Measurements from ENCODE around the gene ALPL. TPM values are rescaled to one million over a fixed set of nuclear protein-coding genes. Genes with fewer than 3 reads are reported as not detected.

Gene ALPL
- total RNA-seq, 4 donors from 2014 or later = 5.3 to 52.8 (median 16.8) TPM

GRCh38 chr1:21586846-21587601 is 77.8 kb downstream of the ALPL start:
- TF ChIP-seq CTCF (IDR thresholded peaks at IDR 0.05) = no peak
- DNase-seq (ENCODE audit: low spot score) (peak; percentile 56), ATAC-seq (ENCODE audit: low FRiP score) (peak; percentile 72)

- ATAC-seq (ENCODE audit: low FRiP score) (no peak), DNase-seq (ENCODE audit: low spot score) (no peak)
- TF ChIP-seq CTCF (IDR thresholded peaks at IDR 0.05) = no peak
Observed at GRCh38 chr1:21587602-21587953, 78.4 kb downstream of the ALPL start.

- ATAC-seq (ENCODE audit: low FRiP score) = no peak
- no peak for TF ChIP-seq CTCF (IDR thresholded peaks at IDR 0.05)
- no peak for DNase-seq (ENCODE audit: low spot score)
Observed at GRCh38 chr1:21589618-21590017, 80.4 kb downstream of the ALPL start.

GRCh38 chr1:21590126-21590880 is 81.1 kb downstream of the ALPL start:
- ATAC-seq (ENCODE audit: low FRiP score) (no peak), DNase-seq (ENCODE audit: low spot score) (no peak)
- TF ChIP-seq CTCF (IDR thresholded peaks at IDR 0.05) = no peak

- no peak for ATAC-seq (ENCODE audit: low FRiP score)
- DNase-seq (ENCODE audit: low spot score) = no peak
- TF ChIP-seq CTCF (IDR thresholded peaks at IDR 0.05) = no peak
Observed at GRCh38 chr1:21590934-21591333, 81.7 kb downstream of the ALPL start.

GRCh38 chr1:21592086-21592865 is 83.1 kb downstream of the ALPL start:
- TF ChIP-seq CTCF (IDR thresholded peaks at IDR 0.05) = no peak
- no peak for DNase-seq (ENCODE audit: low spot score)
- no peak for ATAC-seq (ENCODE audit: low FRiP score)

Measured in omental fat pad (tissue), 4 donors.